Stimulated activated CD8-positive, alpha-beta memory T cell treated with anti-CD3 and anti-CD28 coated beads, Interleukin-7, amount 100 ng/mL, for 4 hours (primary cell): ENCODE results near the gene TRMU.
A peak's percentile ranks its signal among the peaks of the same experiment; 100 is the strongest.

ENCODE experiments used
- DNase-seq, 2 donors: peaks; one replicate each; pipeline ENCODE4 v3.0.0-alpha.2; 2020; ENCODE audit warnings: low read depth in 2 of 2

Gene TRMU

GRCh38 chr22:46369716-46370583 is 34.4 kb downstream of the TRMU start:
- DNase-seq, result no peak

- DNase-seq, result peak in 1 of 2 donors; percentile 61
Observed at GRCh38 chr22:46370584-46371291, 35.2 kb downstream of the TRMU start.

- DNase-seq, result no peak
Observed at GRCh38 chr22:46371623-46372226, 36.2 kb downstream of the TRMU start.

GRCh38 chr22:46372686-46373085 is 37.2 kb downstream of the TRMU start:
- DNase-seq, result no peak

GRCh38 chr22:46373159-46373558 is 37.6 kb downstream of the TRMU start:
- DNase-seq, result peak in 1 of 2 donors; percentile 45

- DNase-seq, result peak in 1 of 2 donors; percentile 31
Observed at GRCh38 chr22:46373921-46374662, 38.6 kb downstream of the TRMU start.

GRCh38 chr22:46374663-46375474 is 39.4 kb downstream of the TRMU start:
- no peak for DNase-seq

GRCh38 chr22:46376111-46376510 is 40.6 kb downstream of the TRMU start:
- no peak for DNase-seq

GRCh38 chr22:46376908-46377524 is 41.5 kb downstream of the TRMU start:
- DNase-seq, result no peak

GRCh38 chr22:46377525-46378425 is 42.3 kb downstream of the TRMU start:
- no peak for DNase-seq

- no peak for DNase-seq
Observed at GRCh38 chr22:46378426-46379065, 43.0 kb downstream of the TRMU start.

- DNase-seq, result no peak
Observed at GRCh38 chr22:46379066-46379930, 43.8 kb downstream of the TRMU start.

GRCh38 chr22:46380069-46380468 is 44.6 kb downstream of the TRMU start:
- DNase-seq, result no peak

- DNase-seq, result no peak
Observed at GRCh38 chr22:46380581-46380980, 45.1 kb downstream of the TRMU start.

GRCh38 chr22:46381142-46381541 is 45.6 kb downstream of the TRMU start:
- DNase-seq, result no peak

- DNase-seq, result no peak
Observed at GRCh38 chr22:46381731-46382130, 46.2 kb downstream of the TRMU start.

- no peak for DNase-seq
Observed at GRCh38 chr22:46382524-46382923, 47.0 kb downstream of the TRMU start.

- DNase-seq, result no peak
Observed at GRCh38 chr22:46386312-46386711, 50.8 kb downstream of the TRMU start.
